Keratinocyte (primary cell): Measurements from ENCODE around the gene GLDC. TPM values are rescaled to one million over a fixed set of nuclear protein-coding genes. Genes with fewer than 3 reads are reported as not detected.

ENCODE experiments used
- DNase-seq: peaks from one replicate; pipeline ENCODE4 v3.0.0-alpha.2; 2011; ENCODE audit warnings: low read depth, missing footprints, low spot score
- FAIRE-seq: peaks from 2 replicates; lab custom pipeline; 2011; peaks lifted over from hg19 to GRCh38; lab: Jason Lieb, UNC
- H2AFZ ChIP-seq: 2 replicates; pipeline ENCODE4 v1.6.0; 2012; ENCODE audit warnings: low read length, control low read depth, inconsistent platforms; ENCODE audit not compliant: control insufficient read depth
- H3K27ac ChIP-seq: 2 replicates; pipeline ENCODE4 v1.5.1; 2011; ENCODE audit warnings: low read length; ENCODE audit not compliant: control insufficient read depth, insufficient read depth
- H3K27me3 ChIP-seq: 3 replicates; pipeline ENCODE4 v1.6.0; 2011; ENCODE audit warnings: low read length; ENCODE audit not compliant: control insufficient read depth, insufficient read depth; ENCODE audit errors: extremely low read depth
- H3K36me3 ChIP-seq, 2 experiments: 2 replicates in 1 of 2; 3 replicates in 1 of 2; pipeline ENCODE4 v1.5.1; 2011; ENCODE audit warnings: low read length in 2 of 2, mild to moderate bottlenecking in 1 of 2; ENCODE audit not compliant: control insufficient read depth in 2 of 2, insufficient read depth in 2 of 2; ENCODE audit errors: extremely low read depth in 1 of 2
- H3K4me1 ChIP-seq: 3 replicates; pipeline ENCODE4 v1.5.1; 2011; ENCODE audit warnings: low read length; ENCODE audit not compliant: control insufficient read depth, insufficient read depth; ENCODE audit errors: extremely low read depth
- H3K4me2 ChIP-seq: 3 replicates; pipeline ENCODE4 v1.6.0; 2011; ENCODE audit warnings: low read depth, low read length; ENCODE audit not compliant: control insufficient read depth, insufficient read depth; ENCODE audit errors: extremely low read depth
- H3K4me3 ChIP-seq, 3 experiments: fragments of 200-600 bp in 1 of 3; sonication (generic) in 1 of 3; 2 replicates in 2 of 3; 3 replicates in 1 of 3; pipeline ENCODE4 v1.5.1; 2011 to 2016; ENCODE audit warnings: low read length in 3 of 3, mild to moderate bottlenecking in 3 of 3, control low read depth in 2 of 3, inconsistent platforms in 1 of 3, low read depth in 1 of 3, mixed read lengths in 1 of 3, mixed run types in 1 of 3, moderate library complexity in 1 of 3; ENCODE audit not compliant: control insufficient read depth in 2 of 3, insufficient read depth in 2 of 3; ENCODE audit errors: extremely low read depth in 1 of 3
- H3K79me2 ChIP-seq: 2 replicates; pipeline ENCODE4 v1.6.0; 2012; ENCODE audit warnings: low read length; ENCODE audit not compliant: control insufficient read depth, insufficient read depth
- H3K9ac ChIP-seq: 3 replicates; pipeline ENCODE4 v1.6.0; 2011; ENCODE audit warnings: low read length; ENCODE audit not compliant: control insufficient read depth, insufficient read depth; ENCODE audit errors: extremely low read depth
- H3K9me1 ChIP-seq: 3 replicates; pipeline ENCODE4 v1.6.0; 2011; ENCODE audit warnings: low read length; ENCODE audit not compliant: control insufficient read depth, insufficient read depth; ENCODE audit errors: extremely low read depth
- H3K9me3 ChIP-seq: 2 replicates; pipeline ENCODE4 v1.5.1; 2012; ENCODE audit warnings: low read depth, low read length; ENCODE audit not compliant: control insufficient read depth
- H4K20me1 ChIP-seq: 3 replicates; pipeline ENCODE4 v1.6.0; 2011; ENCODE audit warnings: low read length; ENCODE audit not compliant: control insufficient read depth, insufficient read depth; ENCODE audit errors: extremely low read depth
- EZH2 ChIP-seq: IDR thresholded peaks from one replicate; pipeline ENCODE4 v1.6.1; 2012; ENCODE audit warnings: inconsistent platforms, mild to moderate bottlenecking, low read length, moderate library complexity
- dilution Hi-C: fragments of 300-500 bp; cut with MboI; formaldehyde crosslinking; loops from one replicate; pipeline ENCODE4 v1.7.0; 2020; ENCODE audit warnings: low sequenced_read_pairs; ENCODE audit not compliant: extremely low pct_ligation_motif_present
- polyA plus RNA-seq, 5 experiments: library from polyadenylated mRNA; depleted of rRNA in 3 of 5; stranded (reverse) in 3 of 5; stranded (forward) in 1 of 5; unstranded in 1 of 5; fragments of >200 nt; gene quantifications; 1 replicate in 1 of 5; 2 replicates in 3 of 5; 3 replicates in 1 of 5; pipeline versions ENCODE4 v1.2.1 to v1.2.3, GENCODE V29; 2011 to 2012; ENCODE audit warnings: missing spikeins in 2 of 5, low read depth in 1 of 5, low replicate concordance in 1 of 5
- TF ChIP-seq, protein P1 (sequence below), 3 experiments: IDR thresholded peaks in 1 of 3; conservative IDR thresholded peaks in 1 of 3; optimal IDR thresholded peaks in 1 of 3; 2 replicates in 2 of 3; 3 replicates in 1 of 3; pipeline versions ENCODE3 to v1.5.1; 2011; ENCODE audit warnings: low read length in 3 of 3, mild to moderate bottlenecking in 3 of 3, moderate library complexity in 2 of 3, control low read depth in 1 of 3, inconsistent platforms in 1 of 3; ENCODE audit not compliant: insufficient read depth in 2 of 3; ENCODE audit errors: extremely low read depth in 1 of 3

The GLDC gene
- polyA plus RNA-seq, 1 donor (not counting 4 experiments of a cell fraction or from before 2014, with no cell fraction given), result 0.69 TPM

DNA sequence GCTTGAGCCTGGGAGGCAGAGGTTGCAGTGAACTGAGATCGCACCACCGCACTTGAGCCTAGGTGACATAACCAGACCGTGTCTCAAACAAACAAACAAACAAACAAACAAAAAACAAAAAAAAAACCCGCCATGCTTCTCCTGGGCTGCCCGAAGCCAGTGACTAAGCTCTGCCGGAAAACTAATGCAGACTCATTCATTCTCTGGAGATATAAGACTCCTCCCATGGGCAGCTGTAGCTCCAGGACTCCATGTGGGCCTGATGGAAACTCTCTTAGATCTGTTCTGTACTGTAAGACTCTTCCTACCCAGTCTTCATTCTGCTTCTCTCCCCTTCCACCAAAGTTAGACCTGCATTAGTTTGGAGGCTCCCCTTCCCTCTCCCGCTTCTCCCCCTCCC is 11.1 kb downstream of the GLDC start:
- H3K27me3 ChIP-seq, result no peaks in the 10 kb centered on the region
- H3K4me2 ChIP-seq, result no peak overlapping the region
- H4K20me1 ChIP-seq, result no peaks in the 10 kb centered on the region
- no peak overlapping the region for H2AFZ ChIP-seq
- H3K4me3 ChIP-seq, result no peak overlapping the region
- H3K36me3 ChIP-seq, result no peaks in the 10 kb centered on the region
- no peak for FAIRE-seq
- no peak overlapping the region for H3K9ac ChIP-seq
- peaks cover 14% of the 10 kb centered on the region for H3K4me1 ChIP-seq
- H3K27ac ChIP-seq, result no peak overlapping the region
- no peaks in the 10 kb centered on the region for H3K79me2 ChIP-seq
- TF ChIP-seq, protein P1, sequence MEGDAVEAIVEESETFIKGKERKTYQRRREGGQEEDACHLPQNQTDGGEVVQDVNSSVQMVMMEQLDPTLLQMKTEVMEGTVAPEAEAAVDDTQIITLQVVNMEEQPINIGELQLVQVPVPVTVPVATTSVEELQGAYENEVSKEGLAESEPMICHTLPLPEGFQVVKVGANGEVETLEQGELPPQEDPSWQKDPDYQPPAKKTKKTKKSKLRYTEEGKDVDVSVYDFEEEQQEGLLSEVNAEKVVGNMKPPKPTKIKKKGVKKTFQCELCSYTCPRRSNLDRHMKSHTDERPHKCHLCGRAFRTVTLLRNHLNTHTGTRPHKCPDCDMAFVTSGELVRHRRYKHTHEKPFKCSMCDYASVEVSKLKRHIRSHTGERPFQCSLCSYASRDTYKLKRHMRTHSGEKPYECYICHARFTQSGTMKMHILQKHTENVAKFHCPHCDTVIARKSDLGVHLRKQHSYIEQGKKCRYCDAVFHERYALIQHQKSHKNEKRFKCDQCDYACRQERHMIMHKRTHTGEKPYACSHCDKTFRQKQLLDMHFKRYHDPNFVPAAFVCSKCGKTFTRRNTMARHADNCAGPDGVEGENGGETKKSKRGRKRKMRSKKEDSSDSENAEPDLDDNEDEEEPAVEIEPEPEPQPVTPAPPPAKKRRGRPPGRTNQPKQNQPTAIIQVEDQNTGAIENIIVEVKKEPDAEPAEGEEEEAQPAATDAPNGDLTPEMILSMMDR (optimal IDR thresholded peaks at IDR 0.05 in 1 of 3, IDR thresholded peaks at IDR 0.05 in 1 of 3, conservative IDR thresholded peaks at IDR 0.05 in 1 of 3; ENCODE audit: extremely low read depth in 1 of 3, insufficient read depth in 2 of 3, low read length in 3 of 3), result no peak
- no peak for TF ChIP-seq EZH2
- no peaks in the 10 kb centered on the region for H3K9me1 ChIP-seq
- dilution Hi-C loops, result no loop called here
- DNase-seq, result no peak
- H3K9me3 ChIP-seq, result no peaks in the 10 kb centered on the region

DNA sequence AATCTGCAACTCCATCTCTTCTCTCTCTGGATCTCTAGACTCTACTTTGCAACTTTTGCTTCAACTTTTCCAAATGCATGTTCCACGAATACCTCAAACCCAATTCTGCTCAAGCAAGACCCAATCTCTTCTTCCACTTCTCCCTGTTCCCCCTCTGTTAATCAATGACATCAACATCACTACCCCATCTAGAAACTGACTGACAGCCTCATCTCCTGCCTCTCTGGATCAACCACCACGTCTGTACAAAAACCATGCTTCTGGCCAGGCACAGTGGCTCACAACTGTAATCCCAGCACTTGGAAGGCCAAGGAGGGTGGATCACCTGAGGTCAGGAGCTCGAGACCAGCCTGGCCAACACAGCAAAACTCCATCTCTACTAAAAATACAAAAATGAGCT is 12.2 kb downstream of the GLDC start:
- H3K9ac ChIP-seq, result no peak overlapping the region
- H3K4me2 ChIP-seq, result no peak overlapping the region
- H3K9me3 ChIP-seq, result no peaks in the 10 kb centered on the region
- H3K27ac ChIP-seq, result no peak overlapping the region
- no peak overlapping the region for H3K4me3 ChIP-seq
- peaks cover 23% of the 10 kb centered on the region for H3K4me1 ChIP-seq
- no peaks in the 10 kb centered on the region for H3K27me3 ChIP-seq
- no peaks in the 10 kb centered on the region for H4K20me1 ChIP-seq
- H3K36me3 ChIP-seq, result no peaks in the 10 kb centered on the region
- no peak overlapping the region for H2AFZ ChIP-seq
- no peaks in the 10 kb centered on the region for H3K79me2 ChIP-seq
- DNase-seq, result no peak
- H3K9me1 ChIP-seq, result no peaks in the 10 kb centered on the region
- dilution Hi-C loops, result no loop called here
- TF ChIP-seq, protein P1 (optimal IDR thresholded peaks at IDR 0.05 in 1 of 3, IDR thresholded peaks at IDR 0.05 in 1 of 3, conservative IDR thresholded peaks at IDR 0.05 in 1 of 3; ENCODE audit: extremely low read depth in 1 of 3, insufficient read depth in 2 of 3, low read length in 3 of 3), result no peak
- no peak for TF ChIP-seq EZH2
- no peak for FAIRE-seq
